SK-N-SH (cell line): ENCODE results near the gene WWOX. TPM values are rescaled to one million over a fixed set of nuclear protein-coding genes. Genes with fewer than 3 reads are reported as not detected.

ENCODE experiments used
- CTCF ChIA-PET: fragments of 300-600, 350-600 bp; formaldehyde crosslinking; extraction: SDS; loops from one replicate; lab custom pipeline; 2021; lab: Yijun Ruan, JAX
- POLR2A ChIA-PET: fragments of 350-600 bp; sonication (Branson Sonifier 250); formaldehyde crosslinking; extraction: SDS; loops from one replicate; lab custom pipeline; 2020; ENCODE audit warnings: antibody characterized with exemption, inconsistent platforms; lab: Yijun Ruan, JAX
- DNase-seq: peaks from one replicate; pipeline ENCODE4 v3.0.0; 2012
- H2AFZ ChIP-seq: fragments of 200-600 bp; sonication (generic); 2 replicates; pipeline ENCODE4 v1.8.1; 2016; ENCODE audit warnings: antibody characterized with exemption, mild to moderate bottlenecking, low read depth
- H3F3A ChIP-seq: fragments of 200-600 bp; sonication (generic); replicated peaks from 2 replicates; pipeline ENCODE3; 2016; ENCODE audit warnings: antibody characterized with exemption, mild to moderate bottlenecking; ENCODE audit not compliant: insufficient read depth
- H3K27ac ChIP-seq, 2 experiments: fragments of 200-500 bp in 1 of 2; fragments of 200-600 bp in 1 of 2; sonication (Bioruptor generic) in 1 of 2; sonication (generic), shearing (Covaris generic) in 1 of 2; 2 replicates each; pipeline versions ENCODE4 v1.5.1 to v1.6.1; 2014 to 2016; ENCODE audit warnings: low read depth in 2 of 2, inconsistent platforms in 1 of 2, low read length in 1 of 2, mild to moderate bottlenecking in 1 of 2, mixed read lengths in 1 of 2
- H3K27me3 ChIP-seq: fragments of 200-600 bp; sonication (generic), shearing (Covaris generic); 2 replicates; pipeline ENCODE4 v1.6.1; 2016; ENCODE audit warnings: mixed run types; ENCODE audit not compliant: insufficient read depth
- H3K36me3 ChIP-seq, 2 experiments: fragments of 200-500 bp in 1 of 2; fragments of 200-600 bp in 1 of 2; sonication (Bioruptor generic) in 1 of 2; sonication (generic) in 1 of 2; replicated peaks in 1 of 2; 2 replicates each; pipeline versions ENCODE3 to v1.5.1; 2014 to 2016; ENCODE audit warnings: low read length in 1 of 2, mild to moderate bottlenecking in 1 of 2; ENCODE audit not compliant: insufficient read depth in 2 of 2, control insufficient read depth in 1 of 2
- H3K4me1 ChIP-seq, 2 experiments: fragments of 200-500 bp in 1 of 2; fragments of 200-600 bp in 1 of 2; sonication (Bioruptor generic) in 1 of 2; sonication (generic), shearing (Covaris generic) in 1 of 2; 2 replicates each; pipeline versions ENCODE4 v1.5.1 to v1.6.1; 2014 to 2016; ENCODE audit warnings: low read depth in 1 of 2, low read length in 1 of 2, mixed run types in 1 of 2; ENCODE audit not compliant: insufficient read depth in 2 of 2, control insufficient read depth in 1 of 2
- H3K4me2 ChIP-seq: fragments of 200-600 bp; sonication (generic), shearing (Covaris generic); 2 replicates; pipeline ENCODE4 v1.6.1; 2017; ENCODE audit warnings: mixed run types
- H3K4me3 ChIP-seq, 2 experiments: fragments of 200-500 bp in 1 of 2; fragments of 200-600 bp in 1 of 2; sonication (Bioruptor generic) in 1 of 2; sonication (generic), shearing (Covaris generic) in 1 of 2; 2 replicates each; pipeline versions ENCODE4 v1.5.1 to v1.8.1; 2014 to 2016; ENCODE audit warnings: low read depth in 2 of 2, inconsistent platforms in 1 of 2, low read length in 1 of 2, mild to moderate bottlenecking in 1 of 2, mixed read lengths in 1 of 2, moderate library complexity in 1 of 2
- H3K79me2 ChIP-seq: fragments of 200-600 bp; sonication (generic); 2 replicates; pipeline ENCODE4 v1.8.1; 2017; ENCODE audit warnings: mild to moderate bottlenecking; ENCODE audit not compliant: insufficient read depth
- H3K9ac ChIP-seq: fragments of 200-600 bp; sonication (generic); 2 replicates; pipeline ENCODE4 v1.6.1; 2017; ENCODE audit warnings: mixed run types
- H3K9me2 ChIP-seq: fragments of 200-600 bp; sonication (generic); 2 replicates; pipeline ENCODE4 v1.6.1; 2017; ENCODE audit warnings: mixed run types
- H3K9me3 ChIP-seq: fragments of 200-600 bp; sonication (generic); 2 replicates; pipeline ENCODE4 v1.6.1; 2017; ENCODE audit warnings: mixed run types, mild to moderate bottlenecking, moderate library complexity
- H4K20me1 ChIP-seq: fragments of 200-600 bp; sonication (generic); 2 replicates; pipeline ENCODE4 v1.6.1; 2017; ENCODE audit warnings: mild to moderate bottlenecking, mixed run types; ENCODE audit not compliant: insufficient read depth
- CHD2 ChIP-seq: fragments of 150-350 bp; IDR thresholded peaks from 2 replicates; pipeline ENCODE4 v1.6.1; 2018; ENCODE audit warnings: low read length; ENCODE audit not compliant: partially characterized antibody
- ELF1 ChIP-seq: IDR thresholded peaks from 2 replicates; pipeline ENCODE4 v1.4.0; 2012
- EZH2phosphoT487 ChIP-seq: fragments of 200-600 bp; sonication (generic); IDR thresholded peaks from 2 replicates; pipeline ENCODE4 v1.6.1; 2017; ENCODE audit warnings: low read depth, mixed run types, mild to moderate bottlenecking, antibody characterized with exemption, moderate library complexity, borderline replicate concordance
- FOXM1 ChIP-seq: IDR thresholded peaks from 2 replicates; pipeline ENCODE4 v1.4.0; 2012; ENCODE audit warnings: low read depth, mild to moderate bottlenecking
- GABPA ChIP-seq: IDR thresholded peaks from 2 replicates; pipeline ENCODE4 v1.4.0; 2012; ENCODE audit warnings: low read depth, mild to moderate bottlenecking
- GATA2 ChIP-seq: sonication (generic); formaldehyde crosslinking; IDR thresholded peaks from 2 replicates; pipeline ENCODE4 v1.5.0; 2020; ENCODE audit warnings: mild to moderate bottlenecking, missing genetic modification reagents
- POLR2AphosphoS5 ChIP-seq: IDR thresholded peaks from 2 replicates; pipeline ENCODE4 v1.6.1; 2012; ENCODE audit warnings: low read depth, low read length
- RAD21 ChIP-seq: IDR thresholded peaks from 2 replicates; pipeline ENCODE4 v1.6.1; 2012; ENCODE audit warnings: mild to moderate bottlenecking, low read length
- RCOR1 ChIP-seq: fragments of 150-350 bp; IDR thresholded peaks from 2 replicates; pipeline ENCODE4 v1.6.1; 2017; ENCODE audit warnings: antibody characterized with exemption, low read length
- RFX5 ChIP-seq: IDR thresholded peaks from 2 replicates; pipeline ENCODE4 v1.6.1; 2012; ENCODE audit warnings: mild to moderate bottlenecking, improper control_type of control experiment, low read length
- RXRA ChIP-seq: IDR thresholded peaks from 2 replicates; pipeline ENCODE4 v1.4.0; 2012; ENCODE audit warnings: low read depth, mild to moderate bottlenecking, borderline replicate concordance
- SMC3 ChIP-seq: IDR thresholded peaks from 2 replicates; pipeline ENCODE4 v1.6.1; 2012; ENCODE audit warnings: low read depth, low read length, improper control_type of control experiment
- TCF12 ChIP-seq: IDR thresholded peaks from 2 replicates; pipeline ENCODE4 v1.4.0; 2012
- TEAD4 ChIP-seq: IDR thresholded peaks from 2 replicates; pipeline ENCODE4 v1.4.0; 2012; ENCODE audit warnings: mild to moderate bottlenecking, borderline replicate concordance; ENCODE audit not compliant: insufficient read depth
- YY1 ChIP-seq: IDR thresholded peaks from 2 replicates; pipeline ENCODE4 v1.4.0; 2012; ENCODE audit warnings: low read depth, mild to moderate bottlenecking
- WGBS: methylation state at CpG from one replicate; pipeline ENCODE4 v1.1.6; 2017; ENCODE audit warnings: low lambda C conversion rate; 5-methylcytosine and 5-hydroxymethylcytosine counted together
- polyA plus RNA-seq, 3 experiments: library from polyadenylated mRNA; depleted of rRNA; stranded (reverse); fragments of >200 nt; gene quantifications; 2 replicates each; pipeline ENCODE4 v1.2.3, GENCODE V29; 2012
- TF ChIP-seq, protein P1 (sequence below): fragments of 200-600 bp; sonication (generic); IDR thresholded peaks from 2 replicates; pipeline ENCODE4 v1.6.1; 2017; ENCODE audit warnings: antibody characterized with exemption, mild to moderate bottlenecking, moderate library complexity
- TF ChIP-seq, protein P2 (sequence below): IDR thresholded peaks from 2 replicates; pipeline ENCODE4 v1.4.0; 2012; ENCODE audit warnings: low read depth, borderline replicate concordance
- TF ChIP-seq, protein P3 (sequence below): IDR thresholded peaks from 2 replicates; pipeline ENCODE4; 2012
- TF ChIP-seq, protein P4 (sequence below): IDR thresholded peaks from 2 replicates; pipeline ENCODE4 v1.4.0; 2012; ENCODE audit warnings: low read depth

Gene WWOX
- polyA plus RNA-seq, 1 of the 3 experiments (the other 2 are of a cell fraction) = 10.8 TPM

DNA sequence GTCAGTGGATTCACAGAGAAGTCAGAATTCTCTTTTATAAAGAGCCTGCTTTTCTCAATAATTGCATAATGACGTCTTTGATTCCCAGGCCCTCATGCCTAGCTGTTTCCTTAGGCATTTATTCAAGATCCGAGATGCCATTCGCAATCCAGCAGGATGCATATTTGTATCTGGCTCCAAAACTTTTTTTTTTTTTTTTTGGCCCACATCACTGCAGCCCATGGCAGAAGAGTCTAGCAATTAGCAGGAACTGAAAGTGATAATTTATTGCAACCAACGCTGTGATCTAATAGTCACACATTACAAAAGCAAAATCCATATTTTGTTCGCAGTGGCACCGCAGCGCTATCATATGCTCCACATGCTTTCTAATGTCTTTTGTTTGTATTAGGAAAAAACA, 997.7 kb downstream of the WWOX start:
- no peaks in the 10 kb centered on the region for H3K27me3 ChIP-seq
- no peak for DNase-seq
- H3K79me2 ChIP-seq = no peaks in the 10 kb centered on the region
- CTCF ChIA-PET = no interaction called here
- no peaks in the 10 kb centered on the region for H3F3A ChIP-seq
- H3K9me3 ChIP-seq = no peaks in the 10 kb centered on the region
- no peaks in the 10 kb centered on the region for H3K4me1 ChIP-seq
- 55% methylated on average over 7 of the region's 7 CpGs for WGBS
- POLR2A ChIA-PET = no interaction called here
- H3K9me2 ChIP-seq = no peaks in the 10 kb centered on the region
- no peak overlapping the region for H2AFZ ChIP-seq
- H3K36me3 ChIP-seq = no peaks in the 10 kb centered on the region
- H3K4me2 ChIP-seq = no peak overlapping the region
- no peaks in the 10 kb centered on the region for H4K20me1 ChIP-seq
- TF ChIP-seq RCOR1 (no peak), RXRA (no peak), RAD21 (no peak), SMC3 (no peak), TEAD4 (no peak), ELF1 (no peak), CHD2 (no peak), TCF12 (no peak), GATA2 (CRISPR knock-in tag) (no peak), FOXM1 (no peak), RFX5 (no peak), EZH2phosphoT487 (no peak), YY1 (no peak), POLR2AphosphoS5 (no peak), GABPA (no peak)
- TF ChIP-seq, protein P1, sequence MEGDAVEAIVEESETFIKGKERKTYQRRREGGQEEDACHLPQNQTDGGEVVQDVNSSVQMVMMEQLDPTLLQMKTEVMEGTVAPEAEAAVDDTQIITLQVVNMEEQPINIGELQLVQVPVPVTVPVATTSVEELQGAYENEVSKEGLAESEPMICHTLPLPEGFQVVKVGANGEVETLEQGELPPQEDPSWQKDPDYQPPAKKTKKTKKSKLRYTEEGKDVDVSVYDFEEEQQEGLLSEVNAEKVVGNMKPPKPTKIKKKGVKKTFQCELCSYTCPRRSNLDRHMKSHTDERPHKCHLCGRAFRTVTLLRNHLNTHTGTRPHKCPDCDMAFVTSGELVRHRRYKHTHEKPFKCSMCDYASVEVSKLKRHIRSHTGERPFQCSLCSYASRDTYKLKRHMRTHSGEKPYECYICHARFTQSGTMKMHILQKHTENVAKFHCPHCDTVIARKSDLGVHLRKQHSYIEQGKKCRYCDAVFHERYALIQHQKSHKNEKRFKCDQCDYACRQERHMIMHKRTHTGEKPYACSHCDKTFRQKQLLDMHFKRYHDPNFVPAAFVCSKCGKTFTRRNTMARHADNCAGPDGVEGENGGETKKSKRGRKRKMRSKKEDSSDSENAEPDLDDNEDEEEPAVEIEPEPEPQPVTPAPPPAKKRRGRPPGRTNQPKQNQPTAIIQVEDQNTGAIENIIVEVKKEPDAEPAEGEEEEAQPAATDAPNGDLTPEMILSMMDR = no peak
- TF ChIP-seq, protein P2, sequence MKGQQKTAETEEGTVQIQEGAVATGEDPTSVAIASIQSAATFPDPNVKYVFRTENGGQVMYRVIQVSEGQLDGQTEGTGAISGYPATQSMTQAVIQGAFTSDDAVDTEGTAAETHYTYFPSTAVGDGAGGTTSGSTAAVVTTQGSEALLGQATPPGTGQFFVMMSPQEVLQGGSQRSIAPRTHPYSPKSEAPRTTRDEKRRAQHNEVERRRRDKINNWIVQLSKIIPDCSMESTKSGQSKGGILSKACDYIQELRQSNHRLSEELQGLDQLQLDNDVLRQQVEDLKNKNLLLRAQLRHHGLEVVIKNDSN = no peak
- TF ChIP-seq, protein P3, sequence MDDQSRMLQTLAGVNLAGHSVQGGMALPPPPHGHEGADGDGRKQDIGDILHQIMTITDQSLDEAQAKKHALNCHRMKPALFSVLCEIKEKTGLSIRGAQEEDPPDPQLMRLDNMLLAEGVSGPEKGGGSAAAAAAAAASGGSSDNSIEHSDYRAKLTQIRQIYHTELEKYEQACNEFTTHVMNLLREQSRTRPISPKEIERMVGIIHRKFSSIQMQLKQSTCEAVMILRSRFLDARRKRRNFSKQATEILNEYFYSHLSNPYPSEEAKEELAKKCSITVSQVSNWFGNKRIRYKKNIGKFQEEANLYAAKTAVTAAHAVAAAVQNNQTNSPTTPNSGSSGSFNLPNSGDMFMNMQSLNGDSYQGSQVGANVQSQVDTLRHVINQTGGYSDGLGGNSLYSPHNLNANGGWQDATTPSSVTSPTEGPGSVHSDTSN = no peak
- TF ChIP-seq, protein P4, sequence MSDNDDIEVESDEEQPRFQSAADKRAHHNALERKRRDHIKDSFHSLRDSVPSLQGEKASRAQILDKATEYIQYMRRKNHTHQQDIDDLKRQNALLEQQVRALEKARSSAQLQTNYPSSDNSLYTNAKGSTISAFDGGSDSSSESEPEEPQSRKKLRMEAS = no peak
- no peak overlapping the region for H3K4me3 ChIP-seq
- H3K27ac ChIP-seq = no peak overlapping the region
- no peak overlapping the region for H3K9ac ChIP-seq
